ENCODE data around the gene RUSC1. TPM values are rescaled to one million over a fixed set of nuclear protein-coding genes. Genes with fewer than 3 reads are reported as not detected.

The RUSC1 gene
- total RNA-seq, 2 donors from 2014 or later, result 74.5 to 83.8 TPM

DNA sequence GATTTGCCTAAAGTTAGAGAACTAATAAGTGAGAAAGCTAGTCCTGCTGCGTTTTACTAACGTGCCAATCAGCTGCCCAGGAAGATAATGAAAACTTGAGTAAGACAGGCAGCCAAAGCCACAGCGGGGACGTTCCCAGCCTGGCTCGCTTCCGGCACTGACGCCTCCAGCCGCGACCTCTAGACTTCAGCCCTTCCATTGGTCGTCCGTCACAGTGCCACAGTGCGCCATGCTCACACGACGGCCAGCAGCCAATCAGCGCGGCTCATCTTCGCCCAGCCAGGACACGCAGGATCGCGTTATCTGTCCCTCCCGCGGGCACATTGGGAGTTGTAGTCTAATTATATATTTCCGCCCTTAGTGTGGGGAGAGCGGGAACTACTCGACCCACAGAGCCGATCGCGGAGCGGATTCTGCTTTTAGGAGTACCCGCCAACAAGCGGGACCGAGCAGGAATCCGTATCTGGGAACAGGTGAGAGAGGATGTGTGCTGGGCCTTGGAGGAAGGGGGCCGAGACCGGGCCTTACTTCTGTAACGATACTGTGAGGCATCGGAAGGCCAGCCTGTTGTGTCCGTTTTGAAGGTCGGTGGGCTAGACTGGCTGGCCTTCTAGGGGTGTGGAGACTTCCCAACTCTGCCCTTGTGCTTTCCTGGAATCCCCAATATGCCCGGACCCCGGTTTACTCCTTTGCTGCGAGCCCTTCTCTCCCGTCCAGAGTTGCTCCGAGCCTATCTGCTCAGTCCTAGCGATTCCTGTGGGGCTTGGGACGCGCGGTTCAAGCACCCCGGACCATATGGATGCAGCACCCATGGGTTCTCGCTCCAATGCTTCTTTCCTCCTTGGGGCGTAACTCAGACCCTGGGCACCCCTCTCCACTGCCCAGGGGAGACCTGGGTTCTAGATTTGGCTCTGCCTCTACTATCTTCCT lies 11.9 kb upstream of the RUSC1 start, which contains the start of gene FDPS:
FDPS (plus strand) TSS at position 374 of the 930 bp plus-strand sequence. CDS start 924 bp downstream, outside the sequence.
- H3K36me3 ChIP-seq (ENCODE audit: control insufficient read depth, insufficient read depth, low read length), result peaks cover 23% of the 10 kb centered on the region
- H3K36me3 Mint-ChIP-seq (ENCODE audit: low read depth), result peaks cover 32% of the 10 kb centered on the region
- TF ChIP-seq, protein P1, sequence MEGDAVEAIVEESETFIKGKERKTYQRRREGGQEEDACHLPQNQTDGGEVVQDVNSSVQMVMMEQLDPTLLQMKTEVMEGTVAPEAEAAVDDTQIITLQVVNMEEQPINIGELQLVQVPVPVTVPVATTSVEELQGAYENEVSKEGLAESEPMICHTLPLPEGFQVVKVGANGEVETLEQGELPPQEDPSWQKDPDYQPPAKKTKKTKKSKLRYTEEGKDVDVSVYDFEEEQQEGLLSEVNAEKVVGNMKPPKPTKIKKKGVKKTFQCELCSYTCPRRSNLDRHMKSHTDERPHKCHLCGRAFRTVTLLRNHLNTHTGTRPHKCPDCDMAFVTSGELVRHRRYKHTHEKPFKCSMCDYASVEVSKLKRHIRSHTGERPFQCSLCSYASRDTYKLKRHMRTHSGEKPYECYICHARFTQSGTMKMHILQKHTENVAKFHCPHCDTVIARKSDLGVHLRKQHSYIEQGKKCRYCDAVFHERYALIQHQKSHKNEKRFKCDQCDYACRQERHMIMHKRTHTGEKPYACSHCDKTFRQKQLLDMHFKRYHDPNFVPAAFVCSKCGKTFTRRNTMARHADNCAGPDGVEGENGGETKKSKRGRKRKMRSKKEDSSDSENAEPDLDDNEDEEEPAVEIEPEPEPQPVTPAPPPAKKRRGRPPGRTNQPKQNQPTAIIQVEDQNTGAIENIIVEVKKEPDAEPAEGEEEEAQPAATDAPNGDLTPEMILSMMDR (conservative IDR thresholded peaks at IDR 0.05), result no peak
- H3K27me3 Mint-ChIP-seq (ENCODE audit: insufficient read depth), result peaks cover 2% of the 10 kb centered on the region
- H3K27ac ChIP-seq (ENCODE audit: low read depth, low read length), result peak within 1 kb of the TSS; percentile 90
- H3K27ac Mint-ChIP-seq, result peak within 1 kb of the TSS; percentile 98
- WGBS, 2 experiments (ENCODE audit: insufficient coverage in 1 of 2, insufficient read length in 1 of 2), result 0 to 1% methylated on average over 39 to 51 of the region's 51 CpGs
- peak within 1 kb of the TSS; percentile 95 for H3K4me3 Mint-ChIP-seq
- peak within 1 kb of the TSS; percentile 99 for H3K4me3 ChIP-seq (ENCODE audit: low read length)
- H3K9me3 Mint-ChIP-seq, result no peaks in the 10 kb centered on the region
- no peaks in the 10 kb centered on the region for H3K9me3 ChIP-seq (ENCODE audit: control insufficient read depth, low read length)
- peaks cover 6% of the 10 kb centered on the region for H3K4me1 Mint-ChIP-seq
- peak within 1 kb of the TSS; percentile 92 for H3K9ac ChIP-seq (ENCODE audit: extremely low read depth, low read length, poor library complexity, severe bottlenecking)
- DNase-seq, result peak; percentile 99
- no peaks in the 10 kb centered on the region for H3K27me3 ChIP-seq (ENCODE audit: control insufficient read depth, insufficient read depth, low read length, poor library complexity, severe bottlenecking)
- peaks cover 4% of the 10 kb centered on the region for H3K4me1 ChIP-seq (ENCODE audit: control insufficient read depth, insufficient read depth, low read length)

DNA sequence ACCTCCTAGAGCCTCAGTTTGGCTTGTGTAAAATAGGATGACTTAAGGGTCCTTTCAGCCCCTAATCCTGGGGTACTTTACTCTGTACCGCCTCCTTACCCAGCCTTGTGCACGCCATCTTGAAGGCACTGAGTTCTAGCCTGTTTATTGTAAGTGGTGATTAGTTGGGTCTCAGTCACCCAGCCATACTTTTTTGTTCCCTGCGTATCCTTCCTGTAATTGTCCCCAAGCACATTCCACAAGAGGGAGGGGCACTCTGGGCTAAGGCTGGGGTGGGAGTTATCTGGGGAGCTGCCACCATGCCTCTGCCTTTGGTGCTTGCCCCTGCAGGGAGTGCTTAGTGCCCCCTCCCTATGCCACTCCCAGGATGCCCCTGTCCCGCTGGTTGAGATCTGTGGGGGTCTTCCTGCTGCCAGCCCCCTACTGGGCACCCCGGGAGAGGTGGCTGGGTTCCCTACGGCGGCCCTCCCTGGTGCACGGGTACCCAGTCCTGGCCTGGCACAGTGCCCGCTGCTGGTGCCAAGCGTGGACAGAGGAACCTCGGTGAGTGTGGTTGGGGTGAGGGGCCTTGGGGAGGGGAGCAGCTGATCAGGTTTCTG lies 11.2 kb upstream of the RUSC1 start:
- Mint-ChIP-seq H3K36me3 (ENCODE audit: low read depth) (peaks cover 35% of the 10 kb centered on the region), H3K27ac (peak overlapping the region; percentile 98), H3K9me3 (no peaks in the 10 kb centered on the region), H3K4me3 (peak overlapping the region; percentile 95), H3K27me3 (ENCODE audit: insufficient read depth) (no peaks in the 10 kb centered on the region), H3K4me1 (peaks cover 6% of the 10 kb centered on the region)
- peak overlapping the region; percentile 92 for H3K9ac ChIP-seq (ENCODE audit: extremely low read depth, low read length, poor library complexity, severe bottlenecking)
- no peaks in the 10 kb centered on the region for H3K9me3 ChIP-seq (ENCODE audit: control insufficient read depth, low read length)
- no peak for DNase-seq
- WGBS, 2 experiments (ENCODE audit: insufficient coverage in 1 of 2, insufficient read length in 1 of 2), result 55 to 58% methylated on average over 4 to 11 of the region's 11 CpGs
- TF ChIP-seq, protein P1 (conservative IDR thresholded peaks at IDR 0.05), result no peak
- H3K27me3 ChIP-seq (ENCODE audit: control insufficient read depth, insufficient read depth, low read length, poor library complexity, severe bottlenecking), result no peaks in the 10 kb centered on the region
- H3K27ac ChIP-seq (ENCODE audit: low read depth, low read length), result peak overlapping the region; percentile 80
- H3K36me3 ChIP-seq (ENCODE audit: control insufficient read depth, insufficient read depth, low read length), result peaks cover 31% of the 10 kb centered on the region
- peaks cover 4% of the 10 kb centered on the region for H3K4me1 ChIP-seq (ENCODE audit: control insufficient read depth, insufficient read depth, low read length)
- H3K4me3 ChIP-seq (ENCODE audit: low read length), result peak overlapping the region; percentile 99

DNA sequence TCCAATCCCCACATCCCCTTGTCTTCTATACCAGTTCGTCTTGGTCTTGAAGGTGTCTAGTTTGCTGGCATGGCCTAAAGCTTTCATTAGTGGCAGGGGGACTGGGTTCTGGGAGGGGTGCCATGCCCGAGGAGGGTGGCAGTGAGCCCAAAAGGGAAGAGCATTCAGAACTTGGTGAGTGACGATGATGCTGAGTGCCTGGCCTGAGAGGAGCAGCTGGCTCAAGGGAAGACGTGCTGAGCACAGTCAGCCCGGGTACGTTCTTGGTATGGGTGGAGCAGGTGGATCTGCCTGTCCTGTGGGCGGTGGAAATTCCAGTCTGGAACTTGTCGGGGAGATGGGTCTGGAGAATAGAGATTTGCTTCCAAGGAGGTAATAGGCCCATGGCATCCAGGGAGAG lies 7.4 kb upstream of the RUSC1 start:
- Histone ChIP-seq H3K4me1 (ENCODE audit: control insufficient read depth, insufficient read depth, low read length) (peaks cover 4% of the 10 kb centered on the region), H3K4me3 (ENCODE audit: low read length) (no peak overlapping the region), H3K27ac (ENCODE audit: low read depth, low read length) (no peak overlapping the region), H3K27me3 (ENCODE audit: control insufficient read depth, insufficient read depth, low read length, poor library complexity, severe bottlenecking) (no peaks in the 10 kb centered on the region), H3K9me3 (ENCODE audit: control insufficient read depth, low read length) (no peaks in the 10 kb centered on the region), H3K36me3 (ENCODE audit: control insufficient read depth, insufficient read depth, low read length) (peaks cover 52% of the 10 kb centered on the region), H3K9ac (ENCODE audit: extremely low read depth, low read length, poor library complexity, severe bottlenecking) (no peak overlapping the region)
- TF ChIP-seq, protein P1 (conservative IDR thresholded peaks at IDR 0.05), result no peak
- no peak overlapping the region for H3K27ac Mint-ChIP-seq
- peaks cover 4% of the 10 kb centered on the region for H3K4me1 Mint-ChIP-seq
- peaks cover 55% of the 10 kb centered on the region for H3K36me3 Mint-ChIP-seq (ENCODE audit: low read depth)
- DNase-seq, result peak; percentile 32
- WGBS, 2 experiments (ENCODE audit: insufficient coverage in 1 of 2, insufficient read length in 1 of 2), result 92 to 94% methylated on average over 8 of the region's 8 CpGs
- no peaks in the 10 kb centered on the region for H3K9me3 Mint-ChIP-seq
- H3K4me3 Mint-ChIP-seq, result no peak overlapping the region
- H3K27me3 Mint-ChIP-seq (ENCODE audit: insufficient read depth), result no peaks in the 10 kb centered on the region

Data from endodermal cell (in vitro differentiated cells).